ENCODE data around the gene SYNGR2.

SYNGR2 gene

DNA sequence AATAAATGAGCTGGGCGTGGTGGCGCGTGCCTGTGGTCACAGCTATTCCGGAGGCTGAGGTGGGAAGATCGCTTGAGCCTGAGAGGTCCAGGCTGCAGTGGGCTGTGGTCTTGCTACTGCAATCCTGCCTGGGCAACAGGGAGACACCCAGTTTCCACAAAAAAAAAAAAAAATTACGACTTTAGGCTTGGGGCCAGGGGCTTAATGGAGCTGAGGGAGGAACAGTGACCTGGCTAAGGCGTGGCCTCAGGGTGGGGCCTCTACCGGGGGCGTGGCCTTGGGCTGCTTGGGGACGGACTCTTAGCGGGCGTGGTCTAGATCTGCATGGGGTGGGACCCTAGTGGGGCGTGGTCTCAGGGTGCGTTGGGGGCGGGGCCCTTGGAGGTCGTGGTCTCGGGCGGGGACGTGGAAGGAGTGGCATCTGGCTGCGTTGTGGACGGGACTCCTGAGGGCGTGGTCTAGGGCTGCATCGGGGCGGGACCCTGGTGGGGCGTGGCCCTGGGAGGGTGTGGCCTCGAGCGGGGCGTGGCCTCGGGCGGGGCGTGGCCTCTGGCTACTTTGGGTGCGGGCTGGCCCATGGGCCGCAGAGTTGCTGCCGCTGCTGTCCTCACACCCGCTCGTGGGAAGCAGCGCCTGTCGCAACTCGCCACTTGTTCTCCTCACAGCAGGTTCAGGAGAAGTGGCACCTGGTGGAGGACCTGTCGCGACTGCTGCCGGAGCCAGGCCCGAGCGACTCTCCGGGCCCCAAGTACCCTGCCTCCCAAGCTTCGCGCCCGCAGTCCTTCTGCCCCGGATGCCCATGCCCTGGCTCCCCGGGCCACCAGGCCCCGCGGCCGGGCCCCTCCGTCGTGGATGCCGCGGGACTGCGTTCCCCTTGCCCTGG is 28.0 kb upstream of the SYNGR2 start:
- H3K4me3 ChIP-seq (ENCODE audit: control insufficient read depth, low read depth, low read length), result no peak overlapping the region
- TF ChIP-seq, protein P1, sequence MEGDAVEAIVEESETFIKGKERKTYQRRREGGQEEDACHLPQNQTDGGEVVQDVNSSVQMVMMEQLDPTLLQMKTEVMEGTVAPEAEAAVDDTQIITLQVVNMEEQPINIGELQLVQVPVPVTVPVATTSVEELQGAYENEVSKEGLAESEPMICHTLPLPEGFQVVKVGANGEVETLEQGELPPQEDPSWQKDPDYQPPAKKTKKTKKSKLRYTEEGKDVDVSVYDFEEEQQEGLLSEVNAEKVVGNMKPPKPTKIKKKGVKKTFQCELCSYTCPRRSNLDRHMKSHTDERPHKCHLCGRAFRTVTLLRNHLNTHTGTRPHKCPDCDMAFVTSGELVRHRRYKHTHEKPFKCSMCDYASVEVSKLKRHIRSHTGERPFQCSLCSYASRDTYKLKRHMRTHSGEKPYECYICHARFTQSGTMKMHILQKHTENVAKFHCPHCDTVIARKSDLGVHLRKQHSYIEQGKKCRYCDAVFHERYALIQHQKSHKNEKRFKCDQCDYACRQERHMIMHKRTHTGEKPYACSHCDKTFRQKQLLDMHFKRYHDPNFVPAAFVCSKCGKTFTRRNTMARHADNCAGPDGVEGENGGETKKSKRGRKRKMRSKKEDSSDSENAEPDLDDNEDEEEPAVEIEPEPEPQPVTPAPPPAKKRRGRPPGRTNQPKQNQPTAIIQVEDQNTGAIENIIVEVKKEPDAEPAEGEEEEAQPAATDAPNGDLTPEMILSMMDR (IDR thresholded peaks at IDR 0.05; ENCODE audit: control insufficient read depth, insufficient read depth, low read depth, low read length, missing control alignments), result no peak
- DNase-seq (ENCODE audit: low read depth), result no peak

- no peak for DNase-seq (ENCODE audit: low read depth)
- TF ChIP-seq, protein P1 (IDR thresholded peaks at IDR 0.05; ENCODE audit: control insufficient read depth, insufficient read depth, low read depth, low read length, missing control alignments), result no peak
- no peak overlapping the region for H3K4me3 ChIP-seq (ENCODE audit: control insufficient read depth, low read depth, low read length)
Measured at GRCh38 chr17:78141437-78142118, 26.8 kb upstream of the SYNGR2 start.

- no peak for DNase-seq (ENCODE audit: low read depth)
- TF ChIP-seq, protein P1 (IDR thresholded peaks at IDR 0.05; ENCODE audit: control insufficient read depth, insufficient read depth, low read depth, low read length, missing control alignments), result no peak
- no peak overlapping the region for H3K4me3 ChIP-seq (ENCODE audit: control insufficient read depth, low read depth, low read length)
Measured at GRCh38 chr17:78142119-78142861, 26.1 kb upstream of the SYNGR2 start.

- no peak for DNase-seq (ENCODE audit: low read depth)
- TF ChIP-seq, protein P1 (IDR thresholded peaks at IDR 0.05; ENCODE audit: control insufficient read depth, insufficient read depth, low read depth, low read length, missing control alignments), result no peak
- H3K4me3 ChIP-seq (ENCODE audit: control insufficient read depth, low read depth, low read length), result no peak overlapping the region
Measured at GRCh38 chr17:78143214-78144146, 24.9 kb upstream of the SYNGR2 start.

GRCh38 chr17:78144147-78144719 is 24.1 kb upstream of the SYNGR2 start:
- TF ChIP-seq, protein P1 (IDR thresholded peaks at IDR 0.05; ENCODE audit: control insufficient read depth, insufficient read depth, low read depth, low read length, missing control alignments), result no peak
- peak; percentile 14 for DNase-seq (ENCODE audit: low read depth)
- no peak overlapping the region for H3K4me3 ChIP-seq (ENCODE audit: control insufficient read depth, low read depth, low read length)

Data from AG09309 (cell line).